ENCODE measurements around the gene SEMA3A.

The SEMA3A gene

GRCh38 chr7:84207025-84207424, 12.4 kb upstream of the SEMA3A start:
- TF ChIP-seq, protein P1, sequence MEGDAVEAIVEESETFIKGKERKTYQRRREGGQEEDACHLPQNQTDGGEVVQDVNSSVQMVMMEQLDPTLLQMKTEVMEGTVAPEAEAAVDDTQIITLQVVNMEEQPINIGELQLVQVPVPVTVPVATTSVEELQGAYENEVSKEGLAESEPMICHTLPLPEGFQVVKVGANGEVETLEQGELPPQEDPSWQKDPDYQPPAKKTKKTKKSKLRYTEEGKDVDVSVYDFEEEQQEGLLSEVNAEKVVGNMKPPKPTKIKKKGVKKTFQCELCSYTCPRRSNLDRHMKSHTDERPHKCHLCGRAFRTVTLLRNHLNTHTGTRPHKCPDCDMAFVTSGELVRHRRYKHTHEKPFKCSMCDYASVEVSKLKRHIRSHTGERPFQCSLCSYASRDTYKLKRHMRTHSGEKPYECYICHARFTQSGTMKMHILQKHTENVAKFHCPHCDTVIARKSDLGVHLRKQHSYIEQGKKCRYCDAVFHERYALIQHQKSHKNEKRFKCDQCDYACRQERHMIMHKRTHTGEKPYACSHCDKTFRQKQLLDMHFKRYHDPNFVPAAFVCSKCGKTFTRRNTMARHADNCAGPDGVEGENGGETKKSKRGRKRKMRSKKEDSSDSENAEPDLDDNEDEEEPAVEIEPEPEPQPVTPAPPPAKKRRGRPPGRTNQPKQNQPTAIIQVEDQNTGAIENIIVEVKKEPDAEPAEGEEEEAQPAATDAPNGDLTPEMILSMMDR (IDR thresholded peaks at IDR 0.05) = no peak
- intact Hi-C loops (cut with DNase I; ENCODE audit: low total_unique reads) = no loop called here
- H3K36me3 ChIP-seq = no peaks in the 10 kb centered on the region
- no peak for DNase-seq
- no peaks in the 10 kb centered on the region for H3K4me1 ChIP-seq
- H3K27ac ChIP-seq = no peak overlapping the region
- H3K9me3 ChIP-seq = no peaks in the 10 kb centered on the region
- H3K27me3 ChIP-seq = no peaks in the 10 kb centered on the region
- H3K4me3 ChIP-seq = no peak overlapping the region

GRCh38 chr7:84204655-84205054, 10.1 kb upstream of the SEMA3A start:
- Histone ChIP-seq H3K4me3 (no peak overlapping the region), H3K27me3 (no peaks in the 10 kb centered on the region), H3K27ac (no peak overlapping the region), H3K4me1 (no peaks in the 10 kb centered on the region), H3K9me3 (no peaks in the 10 kb centered on the region), H3K36me3 (no peaks in the 10 kb centered on the region)
- TF ChIP-seq, protein P1 (IDR thresholded peaks at IDR 0.05) = no peak
- DNase-seq = no peak
- intact Hi-C loops (cut with DNase I; ENCODE audit: low total_unique reads) = no loop called here

DNA sequence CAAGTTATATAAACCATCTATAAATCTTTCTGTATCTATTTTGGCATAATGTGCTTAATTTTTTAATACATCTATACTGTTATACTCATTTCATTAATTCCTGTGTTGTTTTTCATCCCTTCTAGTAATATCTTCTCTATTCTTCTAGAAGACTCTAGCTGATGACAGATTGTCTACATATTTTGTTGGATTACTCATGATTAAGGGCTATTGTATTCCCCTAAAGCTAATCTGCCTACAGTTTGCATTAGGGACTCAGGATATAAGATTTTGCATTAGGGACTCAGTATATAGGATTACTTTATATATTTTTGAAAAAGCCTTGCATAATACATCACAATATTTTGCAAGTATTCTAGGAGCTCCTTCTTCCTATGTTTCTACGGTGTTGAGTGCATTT, 8.3 kb upstream of the SEMA3A start:
- H3K4me1 ChIP-seq = no peaks in the 10 kb centered on the region
- intact Hi-C loops (cut with DNase I; ENCODE audit: low total_unique reads) = no loop called here
- TF ChIP-seq, protein P1 (IDR thresholded peaks at IDR 0.05) = no peak
- no peak overlapping the region for H3K4me3 ChIP-seq
- H3K27ac ChIP-seq = no peak overlapping the region
- no peaks in the 10 kb centered on the region for H3K36me3 ChIP-seq
- no peak for DNase-seq
- H3K9me3 ChIP-seq = no peaks in the 10 kb centered on the region
- no peaks in the 10 kb centered on the region for H3K27me3 ChIP-seq

DNA sequence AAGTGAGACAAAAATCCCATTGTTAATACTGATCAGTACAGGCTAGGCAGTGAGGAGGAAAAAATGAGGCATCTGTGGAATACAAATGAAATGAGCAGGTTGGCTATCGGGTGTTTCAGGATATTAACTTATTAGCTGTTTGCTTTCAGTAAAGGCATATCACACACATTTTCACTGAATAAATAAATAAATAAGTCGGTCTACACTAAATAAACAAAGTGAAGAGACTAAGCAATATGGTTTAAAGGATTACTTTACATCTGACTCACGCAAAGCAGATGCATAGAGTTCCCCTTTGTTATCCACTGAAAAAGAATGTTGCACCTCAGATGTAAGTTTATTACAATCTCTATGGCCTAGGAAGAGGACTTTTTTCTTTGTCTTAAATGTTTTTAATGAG, 6.3 kb upstream of the SEMA3A start:
- intact Hi-C loops (cut with DNase I; ENCODE audit: low total_unique reads) = no loop called here
- no peaks in the 10 kb centered on the region for H3K9me3 ChIP-seq
- TF ChIP-seq, protein P1 (IDR thresholded peaks at IDR 0.05) = no peak
- H3K4me1 ChIP-seq = no peaks in the 10 kb centered on the region
- no peak for DNase-seq
- no peaks in the 10 kb centered on the region for H3K27me3 ChIP-seq
- no peak overlapping the region for H3K27ac ChIP-seq
- H3K4me3 ChIP-seq = no peak overlapping the region
- H3K36me3 ChIP-seq = no peaks in the 10 kb centered on the region

DNA sequence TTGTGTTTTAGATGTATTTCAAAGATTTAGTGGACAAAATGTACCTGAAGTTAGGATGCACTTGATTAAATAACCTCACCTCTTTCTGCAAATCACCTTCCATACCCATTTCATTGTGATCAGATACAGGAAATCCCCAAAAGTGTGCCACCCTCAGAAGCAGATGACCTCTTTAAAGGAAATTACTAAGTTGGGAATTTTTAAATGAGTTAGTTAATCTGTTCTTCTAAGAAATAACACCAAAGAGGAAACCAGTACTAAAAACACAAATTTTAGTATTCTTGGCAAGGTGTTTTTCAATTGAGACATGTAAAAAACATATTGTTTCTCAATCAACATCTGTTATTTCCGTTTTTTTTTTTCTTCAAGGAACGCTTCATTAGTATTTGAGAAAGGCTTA, 4.6 kb upstream of the SEMA3A start:
- peaks cover 0 to 4% (median 0%) of the 10 kb centered on the region in 4 donors for H3K4me1 ChIP-seq
- no peaks in the 10 kb centered on the region for H3K9me3 ChIP-seq
- H3K4me3 ChIP-seq = no peak overlapping the region
- H3K36me3 ChIP-seq = no peaks in the 10 kb centered on the region
- no peak overlapping the region for H3K27ac ChIP-seq
- intact Hi-C loops (cut with DNase I; ENCODE audit: low total_unique reads) = no loop called here
- no peak for DNase-seq
- TF ChIP-seq, protein P1 (IDR thresholded peaks at IDR 0.05) = no peak
- H3K27me3 ChIP-seq = no peaks in the 10 kb centered on the region

- no peaks in the 10 kb centered on the region for H3K27me3 ChIP-seq
- TF ChIP-seq, protein P1 (IDR thresholded peaks at IDR 0.05) = no peak
- no peaks in the 10 kb centered on the region for H3K9me3 ChIP-seq
- no peaks in the 10 kb centered on the region for H3K36me3 ChIP-seq
- H3K4me3 ChIP-seq = peak overlapping the region; percentile 18 to 46
- H3K4me1 ChIP-seq = peaks cover 0 to 4% (median 0%) of the 10 kb centered on the region in 4 donors
- H3K27ac ChIP-seq = no peak overlapping the region
- DNase-seq = no peak
- intact Hi-C loops (cut with DNase I; ENCODE audit: low total_unique reads) = no loop called here
Observed at GRCh38 chr7:84196084-84196503, 1.5 kb upstream of the SEMA3A start.
